Right lobe of liver (tissue), 6 donors: ENCODE data around the gene TRPM7. TPM values are rescaled to one million over a fixed set of nuclear protein-coding genes. Genes with fewer than 3 reads are reported as not detected.

Experiments
- ATAC-seq, 4 donors: fragments of 200-7000 bp; cut with Tn5 transposase; one replicate each; pipeline ENCODE4 v1.9.1; 2020; ENCODE audit warnings: mild to moderate bottlenecking in 4 of 4, moderate library complexity in 4 of 4
- DNase-seq, 3 donors: peaks; one replicate each; pipeline ENCODE4 v3.0.0-alpha.2; 2020
- H3K27ac ChIP-seq, 3 donors: fragments of 200-600 bp; one replicate each; pipeline ENCODE4 v1.8.0; 2022
- H3K27me3 ChIP-seq, 2 donors: fragments of 200-600 bp; one replicate each; pipeline ENCODE4 v1.8.0; 2022
- H3K36me3 ChIP-seq, 4 donors: fragments of 200-600 bp; sonication (generic) in 1 of 4; one replicate each; pipeline versions ENCODE4 v1.5.1 to v1.8.0; 2017 to 2022; ENCODE audit warnings: control low read depth in 1 of 4
- H3K4me1 ChIP-seq, 4 donors: fragments of 200-600 bp; sonication (generic) in 1 of 4; one replicate each; pipeline versions ENCODE4 v1.5.1 to v1.8.0; 2017 to 2022; ENCODE audit warnings: control low read depth in 1 of 4
- H3K4me3 ChIP-seq, 3 donors: fragments of 200-600 bp; one replicate each; pipeline ENCODE4 v1.8.0; 2022
- H3K9me3 ChIP-seq, 4 donors: fragments of 200-600 bp; sonication (generic) in 1 of 4; one replicate each; pipeline versions ENCODE4 v1.5.1 to v1.8.0; 2017 to 2022; ENCODE audit warnings: control low read depth in 1 of 4
- POLR2A ChIP-seq: fragments of 450-650 bp; IDR thresholded peaks from one replicate; pipeline ENCODE4 v1.6.1; 2017; ENCODE audit warnings: antibody characterized with exemption, mild to moderate bottlenecking
- WGBS: methylation state at CpG from one replicate; pipeline ENCODE4 v1.1.6; 2018; ENCODE audit warnings: low coverage, low lambda C conversion rate; ENCODE audit not compliant: insufficient coverage; ENCODE audit errors: missing lambda C conversion rate; 5-methylcytosine and 5-hydroxymethylcytosine counted together
- intact Hi-C, 2 donors: fragments of 100-400 bp; cut with DNase I; formaldehyde crosslinking; loops; one replicate each; pipeline versions ENCODE4 v1.11.2 to v1.14.1; 2022
- total RNA-seq, 6 experiments: library from RNA; depleted of rRNA in 2 of 6; stranded (reverse); fragments of >200 nt in 2 of 6; fragmentation: NEBNext Ultra II Directional in 3 of 6; extraction: Animal tissue kit (Norgen Biotek cat#: 25700) in 3 of 6; gene quantifications; one replicate each; pipeline versions ENCODE4 v1.1.0 to v1.2.4, GENCODE V29; 2016 to 2023
- TF ChIP-seq, protein P1 (sequence below), 4 donors: fragments of 200-600 bp in 3 of 4; fragments of 450-650 bp in 1 of 4; IDR thresholded peaks; one replicate each; pipeline versions ENCODE4 v1.5.1 to v1.8.0; 2016 to 2022; ENCODE audit warnings: antibody characterized with exemption in 4 of 4, mild to moderate bottlenecking in 2 of 4
- donor health status: DM: no; HTN: yes; CAD: no.
- donor health status: DM: no; HTN: no; CAD: no.
- donor health status: DM: no; HTN: no; CAD: no.
- donor health status: DM: no; HTN: yes; CAD: no.
- donor health status: DM: no; HTN: yes; CAD: no.

Gene TRPM7
- total RNA-seq, 6 experiments from 2014 or later: 20.9 to 31.9 (median 24.7) TPM

DNA sequence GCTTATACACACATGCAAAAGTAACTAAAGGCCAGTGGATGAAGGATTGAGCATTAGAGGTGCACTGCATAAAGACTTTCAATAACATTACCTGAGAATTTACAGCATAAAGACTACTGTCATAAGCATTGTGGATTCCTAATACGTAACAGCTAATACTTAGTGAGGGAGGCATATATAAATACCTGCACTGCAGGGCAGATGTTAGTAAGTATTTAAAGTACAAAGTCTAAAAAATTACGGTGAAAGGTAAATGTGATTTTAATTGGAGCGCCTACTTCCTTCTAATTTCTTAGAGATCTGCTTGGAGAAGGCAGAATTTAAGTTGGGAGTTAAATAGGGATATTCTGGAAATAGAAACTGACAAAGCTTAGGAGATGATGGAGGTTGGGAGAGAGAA, 25.4 kb upstream of the TRPM7 start:
- H3K27ac ChIP-seq: no peak overlapping the region
- ATAC-seq (peak in 2 of 4 donors; percentile 33 to 57), DNase-seq (no peak)
- H3K9me3 ChIP-seq: no peaks in the 10 kb centered on the region
- no peaks in the 10 kb centered on the region for H3K27me3 ChIP-seq
- intact Hi-C loops: no loop called here
- no peak for TF ChIP-seq POLR2A
- TF ChIP-seq, protein P1, sequence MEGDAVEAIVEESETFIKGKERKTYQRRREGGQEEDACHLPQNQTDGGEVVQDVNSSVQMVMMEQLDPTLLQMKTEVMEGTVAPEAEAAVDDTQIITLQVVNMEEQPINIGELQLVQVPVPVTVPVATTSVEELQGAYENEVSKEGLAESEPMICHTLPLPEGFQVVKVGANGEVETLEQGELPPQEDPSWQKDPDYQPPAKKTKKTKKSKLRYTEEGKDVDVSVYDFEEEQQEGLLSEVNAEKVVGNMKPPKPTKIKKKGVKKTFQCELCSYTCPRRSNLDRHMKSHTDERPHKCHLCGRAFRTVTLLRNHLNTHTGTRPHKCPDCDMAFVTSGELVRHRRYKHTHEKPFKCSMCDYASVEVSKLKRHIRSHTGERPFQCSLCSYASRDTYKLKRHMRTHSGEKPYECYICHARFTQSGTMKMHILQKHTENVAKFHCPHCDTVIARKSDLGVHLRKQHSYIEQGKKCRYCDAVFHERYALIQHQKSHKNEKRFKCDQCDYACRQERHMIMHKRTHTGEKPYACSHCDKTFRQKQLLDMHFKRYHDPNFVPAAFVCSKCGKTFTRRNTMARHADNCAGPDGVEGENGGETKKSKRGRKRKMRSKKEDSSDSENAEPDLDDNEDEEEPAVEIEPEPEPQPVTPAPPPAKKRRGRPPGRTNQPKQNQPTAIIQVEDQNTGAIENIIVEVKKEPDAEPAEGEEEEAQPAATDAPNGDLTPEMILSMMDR (IDR thresholded peaks at IDR 0.05): no peak
- H3K4me1 ChIP-seq: peaks cover 0 to 9% (median 2%) of the 10 kb centered on the region in 4 donors
- H3K36me3 ChIP-seq: peaks cover 0 to 8% (median 2%) of the 10 kb centered on the region in 4 donors
- 54% methylated on average over 3 of the region's 3 CpGs for WGBS
- no peak overlapping the region for H3K4me3 ChIP-seq

DNA sequence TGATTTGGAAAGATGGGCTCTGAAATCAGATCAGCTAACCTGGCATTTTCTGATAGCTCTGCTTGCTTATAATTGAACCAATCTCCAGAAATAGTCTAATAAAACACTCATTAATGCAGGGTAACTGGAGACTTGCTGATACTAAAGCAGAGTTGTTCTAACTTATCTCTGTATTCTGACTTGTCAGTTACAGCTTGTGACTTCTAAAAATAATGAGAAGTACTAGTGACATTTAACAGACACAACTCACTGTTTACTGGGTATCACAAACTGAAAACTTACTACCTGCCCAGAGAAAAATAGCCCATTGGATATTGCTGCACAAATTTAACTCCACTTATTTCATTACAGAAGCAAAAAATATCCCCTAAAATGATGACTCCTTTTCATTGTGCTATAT, 24.0 kb upstream of the TRPM7 start:
- DNase-seq: no peak
- Histone ChIP-seq H3K9me3 (no peaks in the 10 kb centered on the region), H3K4me1 (peaks cover 0 to 9% (median 2%) of the 10 kb centered on the region in 4 donors), H3K27ac (no peak overlapping the region), H3K36me3 (peaks cover 0 to 8% (median 2%) of the 10 kb centered on the region in 4 donors), H3K4me3 (no peak overlapping the region), H3K27me3 (no peaks in the 10 kb centered on the region)
- no peak for ATAC-seq
- no peak for TF ChIP-seq POLR2A
- TF ChIP-seq, protein P1 (IDR thresholded peaks at IDR 0.05): no peak
- intact Hi-C loops: no loop called here

DNA sequence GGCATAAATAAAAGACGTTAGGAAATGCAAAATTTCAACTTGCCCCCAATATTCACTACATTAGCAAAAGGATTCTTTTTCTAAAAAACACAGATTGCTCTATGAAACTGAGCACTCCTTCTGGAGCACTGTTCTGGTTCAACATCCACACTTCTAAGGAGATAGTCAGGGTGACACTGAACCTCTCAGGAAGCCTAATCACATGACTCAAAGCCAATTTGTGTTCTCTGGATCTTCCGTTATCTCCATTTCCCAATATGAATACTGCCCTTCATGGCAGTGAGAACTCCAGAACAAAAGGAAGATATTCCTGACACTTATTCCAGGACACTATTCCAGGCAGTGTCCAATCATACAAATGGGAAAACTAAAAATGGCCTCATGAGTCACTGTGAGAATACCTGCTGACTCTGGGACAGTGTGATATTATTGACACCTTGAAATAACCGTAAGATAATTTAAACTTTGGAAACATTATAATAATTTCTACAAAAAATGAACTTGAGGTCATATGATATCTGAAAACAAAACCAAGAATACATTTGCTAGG, 21.4 kb upstream of the TRPM7 start:
- Histone ChIP-seq H3K9me3 (no peaks in the 10 kb centered on the region), H3K27me3 (no peaks in the 10 kb centered on the region), H3K27ac (no peak overlapping the region), H3K4me3 (no peak overlapping the region), H3K36me3 (peaks cover 0 to 8% (median 2%) of the 10 kb centered on the region in 4 donors), H3K4me1 (peaks cover 0 to 9% (median 2%) of the 10 kb centered on the region in 4 donors)
- DNase-seq: no peak
- WGBS: 82% methylated on average over 3 of the region's 3 CpGs
- ATAC-seq: no peak
- intact Hi-C loops: no loop called here
- TF ChIP-seq, protein P1 (IDR thresholded peaks at IDR 0.05): no peak
- no peak for TF ChIP-seq POLR2A

DNA sequence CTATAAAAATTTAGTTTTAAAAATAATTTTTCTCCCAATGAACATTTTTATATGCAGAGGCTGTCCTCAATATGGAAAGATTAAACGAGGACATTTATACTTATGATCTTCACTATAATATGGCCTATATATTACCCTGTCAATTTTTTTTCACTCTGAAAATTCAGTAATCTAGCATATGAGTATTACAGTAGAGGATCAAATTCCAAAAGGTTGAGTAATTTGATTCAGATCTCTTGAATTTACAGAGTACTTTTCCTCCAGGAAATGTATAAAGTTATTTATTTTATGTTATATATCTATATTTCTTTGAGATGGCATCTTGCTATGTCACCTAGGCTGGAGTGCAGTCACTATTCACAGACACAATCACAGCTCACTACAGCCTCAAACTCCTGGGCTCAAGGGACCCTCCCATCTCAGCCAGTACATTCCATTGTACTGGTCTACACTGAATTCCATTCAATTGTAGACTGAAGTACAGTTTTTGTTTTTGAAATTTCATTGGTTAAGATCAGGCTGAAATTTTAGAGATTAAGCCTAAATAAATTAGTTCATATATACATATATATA, 16.3 kb upstream of the TRPM7 start:
- H3K27me3 ChIP-seq: no peaks in the 10 kb centered on the region
- WGBS: 95% methylated on average over 1 of the region's 1 CpG
- intact Hi-C loops: no loop called here

More for the DNA sequence above, 16.3 kb upstream of the TRPM7 start:
- Histone ChIP-seq H3K27ac (no peak overlapping the region), H3K4me3 (no peak overlapping the region), H3K36me3 (peaks cover 0 to 5% (median 0%) of the 10 kb centered on the region in 4 donors), H3K4me1 (peaks cover 0 to 4% (median under 1%) of the 10 kb centered on the region in 4 donors), H3K9me3 (no peaks in the 10 kb centered on the region)
- ATAC-seq: no peak
- TF ChIP-seq POLR2A: no peak
- TF ChIP-seq, protein P1 (IDR thresholded peaks at IDR 0.05): no peak
- DNase-seq: no peak
